Measurements from ENCODE around the gene NALF2.

GRCh38 chrX:69508610-69509009 is 4.5 kb downstream of the NALF2 start:
- no peak for TF ChIP-seq POLR2AphosphoS5 (IDR thresholded peaks at IDR 0.05)
- TF ChIP-seq, protein P1, sequence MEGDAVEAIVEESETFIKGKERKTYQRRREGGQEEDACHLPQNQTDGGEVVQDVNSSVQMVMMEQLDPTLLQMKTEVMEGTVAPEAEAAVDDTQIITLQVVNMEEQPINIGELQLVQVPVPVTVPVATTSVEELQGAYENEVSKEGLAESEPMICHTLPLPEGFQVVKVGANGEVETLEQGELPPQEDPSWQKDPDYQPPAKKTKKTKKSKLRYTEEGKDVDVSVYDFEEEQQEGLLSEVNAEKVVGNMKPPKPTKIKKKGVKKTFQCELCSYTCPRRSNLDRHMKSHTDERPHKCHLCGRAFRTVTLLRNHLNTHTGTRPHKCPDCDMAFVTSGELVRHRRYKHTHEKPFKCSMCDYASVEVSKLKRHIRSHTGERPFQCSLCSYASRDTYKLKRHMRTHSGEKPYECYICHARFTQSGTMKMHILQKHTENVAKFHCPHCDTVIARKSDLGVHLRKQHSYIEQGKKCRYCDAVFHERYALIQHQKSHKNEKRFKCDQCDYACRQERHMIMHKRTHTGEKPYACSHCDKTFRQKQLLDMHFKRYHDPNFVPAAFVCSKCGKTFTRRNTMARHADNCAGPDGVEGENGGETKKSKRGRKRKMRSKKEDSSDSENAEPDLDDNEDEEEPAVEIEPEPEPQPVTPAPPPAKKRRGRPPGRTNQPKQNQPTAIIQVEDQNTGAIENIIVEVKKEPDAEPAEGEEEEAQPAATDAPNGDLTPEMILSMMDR (IDR thresholded peaks at IDR 0.05): no peak
- TF ChIP-seq POLR2A (IDR thresholded peaks at IDR 0.05): no peak
